HG02973 (cell line): ENCODE measurements around the gene PRPSAP2.
"Not testable (repeated sequence)": the region's sequence is repeated elsewhere in the genome, so short reads cannot be mapped to it uniquely, and the experiment has no call there.

ENCODE experiments used
- ATAC-seq: cut with Tn5 transposase; IDR thresholded peaks from one replicate; pipeline ENCODE4 v1.9.1; 2021; ENCODE audit warnings: moderate library complexity; ENCODE audit not compliant: unreplicated experiment

The PRPSAP2 gene

DNA sequence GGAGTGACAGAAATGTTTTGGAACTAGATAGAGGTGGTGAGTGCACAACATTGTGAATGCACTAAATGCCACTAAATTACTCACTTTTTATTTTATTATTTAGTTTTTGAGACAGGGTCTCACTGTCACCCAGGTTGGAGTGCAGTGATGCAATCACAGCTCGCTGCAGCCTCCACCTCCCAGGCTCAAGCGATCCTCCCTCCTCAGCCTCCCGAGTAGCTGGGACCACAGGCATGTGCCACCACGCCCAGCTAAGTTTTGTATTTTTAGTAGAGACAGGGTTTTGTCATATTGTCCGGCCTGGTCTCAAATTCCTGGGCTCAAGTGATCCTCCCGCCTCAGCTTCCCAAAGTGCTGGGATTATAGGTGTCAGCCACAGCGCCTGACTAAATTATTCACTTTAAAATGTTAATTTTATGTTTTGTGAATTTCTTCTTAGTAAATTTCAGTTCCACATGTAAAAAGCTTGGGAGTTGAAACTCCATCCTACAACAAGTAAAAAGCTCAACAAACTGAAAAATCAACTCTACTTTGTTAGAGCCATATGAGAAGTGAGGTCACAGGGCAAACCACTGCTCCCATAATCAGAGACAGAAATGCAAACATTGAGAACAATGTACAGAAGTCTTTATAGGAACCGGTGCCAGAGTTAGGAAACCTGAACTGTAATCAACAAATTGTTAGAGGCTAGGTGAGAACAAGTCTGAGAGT, 80.2 kb downstream of the PRPSAP2 start:
- ATAC-seq: no peak

GRCh38 chr17:18938692-18939023, 80.7 kb downstream of the PRPSAP2 start:
- no peak for ATAC-seq

DNA sequence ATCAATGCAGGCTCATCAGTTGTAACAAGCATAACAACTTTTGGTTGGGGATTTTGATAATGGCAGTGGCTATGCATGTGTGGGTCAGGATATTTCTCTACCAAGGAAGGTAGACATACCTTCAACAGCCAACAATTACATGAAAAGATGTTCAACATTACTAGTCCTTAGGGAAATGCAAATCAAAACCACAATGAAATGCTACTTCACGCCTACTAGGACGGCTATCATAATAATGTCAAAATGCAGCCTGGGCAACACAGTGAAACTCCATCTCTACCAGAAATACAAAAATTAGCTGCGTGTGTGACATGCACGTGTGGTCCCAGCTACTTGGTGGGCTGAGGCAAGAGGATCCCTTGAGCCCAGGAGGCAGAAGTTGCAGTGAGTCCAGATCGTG, 86.7 kb downstream of the PRPSAP2 start:
- ATAC-seq: no peak

GRCh38 chr17:18946536-18946935, 88.6 kb downstream of the PRPSAP2 start:
- ATAC-seq: no peak

GRCh38 chr17:18947866-18948265, 89.9 kb downstream of the PRPSAP2 start:
- no peak for ATAC-seq

DNA sequence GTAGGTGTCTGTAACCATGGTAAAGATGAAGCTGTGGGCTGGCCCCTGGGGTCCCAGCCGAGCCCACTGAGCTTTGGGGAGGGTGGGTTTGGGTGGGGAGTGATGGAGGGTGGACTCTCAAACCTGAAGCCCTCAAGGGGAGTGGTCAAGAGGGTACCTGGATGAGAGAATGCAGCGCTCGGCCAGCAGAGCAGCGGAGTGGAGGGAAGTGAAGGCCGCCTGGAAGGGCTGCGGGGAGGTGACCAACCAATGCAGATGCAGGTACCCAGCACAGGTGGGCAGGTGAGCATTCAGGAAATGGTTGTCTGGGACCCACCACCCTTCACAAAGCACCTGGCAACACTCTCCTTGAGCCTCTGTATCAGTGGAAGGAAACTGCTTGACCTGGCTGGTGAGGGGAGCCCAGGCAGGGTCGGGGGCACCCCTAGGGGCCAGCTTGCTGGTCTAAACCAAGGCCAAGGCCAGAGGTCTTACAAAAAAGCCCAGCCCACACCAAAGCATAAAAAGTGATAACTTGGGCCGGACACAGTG, 90.6 kb downstream of the PRPSAP2 start:
- no peak for ATAC-seq

DNA sequence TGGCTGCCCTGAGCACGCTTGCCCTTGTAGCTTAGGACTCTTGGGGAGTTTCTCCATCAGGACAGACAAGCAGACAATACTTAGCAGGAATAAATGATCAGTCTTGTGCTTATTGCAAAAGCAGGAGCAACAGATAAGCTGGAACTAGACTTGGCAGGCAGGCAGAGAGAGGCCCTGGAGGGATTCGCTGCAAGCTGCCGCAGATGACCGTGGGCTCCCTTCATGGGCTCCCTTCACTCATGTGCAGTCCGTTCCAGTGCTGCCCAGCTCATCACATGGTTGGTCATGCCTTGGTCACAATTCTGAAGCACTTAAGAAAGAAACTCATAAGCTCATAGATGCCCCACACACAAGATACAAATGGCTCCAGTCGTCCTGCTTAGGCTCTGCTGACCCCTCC, 91.6 kb downstream of the PRPSAP2 start:
- ATAC-seq: no peak

DNA sequence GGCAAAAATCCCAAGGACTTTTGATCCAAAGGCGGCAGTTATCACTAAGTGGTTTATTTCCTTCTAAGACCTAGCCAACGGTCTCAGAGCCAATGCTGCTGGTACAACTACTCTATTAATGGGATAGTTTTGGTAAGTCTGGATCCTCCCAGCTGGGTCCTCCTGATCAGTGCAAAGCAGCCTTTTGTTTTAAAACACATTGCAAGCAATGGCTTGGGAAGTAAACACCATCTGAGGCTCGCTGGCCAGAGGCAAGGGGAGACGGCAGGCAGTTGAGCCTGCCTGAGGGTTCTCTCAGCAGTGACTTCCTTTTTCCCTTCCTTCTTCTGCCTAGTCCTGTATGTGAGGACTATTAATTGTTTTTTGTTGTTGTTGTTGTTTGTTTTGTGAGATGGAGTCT, 92.4 kb downstream of the PRPSAP2 start:
- no peak for ATAC-seq

DNA sequence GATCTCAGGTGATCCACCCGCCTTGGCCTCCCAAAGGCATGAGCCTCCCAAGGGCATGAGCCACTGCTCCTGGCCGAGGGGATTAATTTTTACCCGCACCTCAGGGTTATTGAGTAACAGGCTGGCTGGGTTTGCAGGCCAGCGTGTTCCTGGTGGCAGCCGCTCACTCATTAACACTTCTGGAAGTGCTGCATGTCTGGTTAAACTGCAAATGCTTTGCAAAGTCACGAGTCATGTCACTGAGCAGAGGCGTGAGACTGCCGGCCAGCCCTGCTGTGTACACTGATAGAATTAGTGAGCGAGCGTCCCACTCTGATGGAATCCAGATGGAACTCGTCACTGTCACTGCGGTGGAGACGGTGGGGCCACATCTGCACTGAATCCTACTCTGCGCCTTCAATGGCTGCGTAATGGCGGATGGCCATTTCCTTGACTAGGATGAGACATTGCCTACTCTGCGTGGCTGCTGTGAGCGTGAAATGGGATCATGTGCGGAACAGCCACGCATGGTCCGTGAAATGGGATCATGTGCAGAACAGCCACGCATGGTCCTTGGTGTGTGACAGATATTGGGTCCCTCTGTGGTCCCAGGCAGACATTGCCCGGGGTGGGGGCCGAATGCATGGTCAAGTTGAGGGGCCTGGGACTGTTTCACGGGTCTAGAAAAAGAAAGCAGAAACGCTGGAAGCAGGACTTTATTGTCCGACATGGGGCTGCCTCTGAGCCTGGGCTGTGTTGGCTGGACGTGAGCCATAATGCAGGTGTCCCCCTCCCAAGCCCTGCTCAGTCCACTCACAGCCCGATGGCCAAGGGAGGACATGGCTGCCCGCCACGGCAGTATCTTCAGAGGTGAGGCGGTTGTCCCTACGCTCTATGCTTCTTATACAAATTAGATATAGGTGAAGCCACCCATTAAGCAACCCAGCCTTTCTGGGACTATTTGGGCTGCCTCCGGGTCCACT, 93.3 kb downstream of the PRPSAP2 start:
- ATAC-seq: no peak

DNA sequence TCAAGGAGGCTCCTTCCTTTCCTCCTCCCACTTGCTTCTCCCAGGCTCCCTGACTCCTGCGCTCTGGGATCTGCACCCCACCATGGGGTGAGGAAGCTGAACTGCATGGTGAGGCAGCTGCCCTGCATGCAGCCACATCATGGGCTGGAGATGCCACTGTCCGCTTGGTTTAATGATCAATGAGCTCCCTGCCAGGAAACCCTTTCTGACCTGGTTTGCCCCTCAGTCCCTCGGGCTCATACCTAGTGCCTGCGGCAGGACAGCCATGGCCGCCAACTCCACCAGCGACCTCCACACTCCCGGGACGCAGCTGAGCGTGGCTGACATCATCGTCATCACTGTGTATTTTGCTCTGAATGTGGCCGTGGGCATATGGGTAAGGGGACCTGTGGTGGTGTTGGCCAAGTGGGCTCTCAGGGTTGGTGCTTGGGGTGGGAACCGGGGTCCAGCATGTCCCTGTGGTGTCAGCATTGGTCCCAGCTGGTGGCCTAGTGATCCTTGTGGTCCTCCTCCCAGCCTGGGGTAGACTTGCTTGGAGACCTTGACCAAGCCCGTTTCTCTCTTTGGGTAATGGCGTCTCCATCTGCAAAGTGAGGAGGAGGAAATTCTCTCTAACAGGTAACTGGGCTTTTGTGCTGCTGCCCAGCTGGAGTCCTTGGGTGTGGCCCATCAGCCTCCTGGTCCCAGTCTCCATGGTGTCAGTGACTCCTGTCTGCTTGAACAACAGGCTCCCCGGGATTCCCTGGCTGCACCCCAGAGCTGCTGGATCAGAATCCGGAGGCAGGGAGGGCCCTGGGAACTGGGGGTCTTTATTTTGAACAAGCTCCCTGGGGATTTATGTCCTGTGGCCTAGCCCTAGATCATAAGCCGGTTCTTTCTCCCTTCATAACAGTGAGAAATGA, 94.3 kb downstream of the PRPSAP2 start, which contains the start of gene SLC5A10:
Gene SLC5A10 (plus strand): TSS at position 225 of the 902 bp plus-strand sequence. CDS start 41 bp downstream, at position 266.
- no peak for ATAC-seq

DNA sequence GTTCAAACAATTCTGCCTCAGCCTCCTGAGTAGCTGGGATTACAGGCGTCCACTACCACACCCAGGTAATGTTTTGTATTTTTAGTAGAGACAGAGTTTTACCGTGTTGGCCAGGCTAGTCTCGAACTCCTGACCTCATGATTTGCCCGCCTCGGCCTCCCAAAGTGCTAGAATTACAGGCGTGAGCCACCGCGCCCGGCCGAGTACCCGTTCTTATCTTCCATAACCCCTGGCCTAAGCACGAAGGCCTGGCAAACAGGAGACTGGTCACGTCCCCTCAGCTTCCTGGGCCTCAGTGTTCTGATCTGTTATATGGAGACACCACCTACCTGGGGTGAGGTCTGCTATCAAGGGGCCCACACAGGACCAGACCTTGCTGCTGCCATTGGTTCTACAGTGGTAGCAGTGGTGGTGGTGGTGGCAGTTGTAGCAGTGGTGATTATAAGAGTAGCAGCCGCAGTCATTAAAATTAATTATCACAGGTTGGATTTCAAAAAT, 95.3 kb downstream of the PRPSAP2 start:
- no peak for ATAC-seq

GRCh38 chr17:18954321-18954720, 96.4 kb downstream of the PRPSAP2 start:
- no peak for ATAC-seq

DNA sequence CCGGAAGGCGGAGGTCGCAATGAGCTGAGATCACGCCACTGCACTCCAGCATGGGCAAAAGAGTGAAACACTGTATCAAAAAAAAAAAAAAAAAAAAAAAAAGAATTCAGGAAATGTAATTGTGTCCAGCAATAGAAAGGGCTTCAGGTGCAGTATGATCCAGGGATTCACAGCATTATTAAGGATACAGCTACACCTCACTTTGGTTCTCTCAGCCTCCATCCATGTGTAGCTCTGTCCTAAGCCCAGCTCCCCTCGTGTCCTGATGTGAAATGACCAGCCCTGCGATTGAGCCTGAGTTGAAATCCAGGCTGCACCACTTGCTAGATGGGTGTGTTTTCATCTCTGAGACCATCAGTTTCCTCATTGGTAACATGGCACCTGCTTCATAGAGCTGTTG, 97.1 kb downstream of the PRPSAP2 start:
- no peak for ATAC-seq

GRCh38 chr17:18956021-18956420, 98.1 kb downstream of the PRPSAP2 start:
- ATAC-seq: not testable (repeated sequence)

- no peak for ATAC-seq
Measured at GRCh38 chr17:18956581-18956980, 98.7 kb downstream of the PRPSAP2 start.

GRCh38 chr17:18957831-18958230, 99.9 kb downstream of the PRPSAP2 start:
- ATAC-seq: no peak

DNA sequence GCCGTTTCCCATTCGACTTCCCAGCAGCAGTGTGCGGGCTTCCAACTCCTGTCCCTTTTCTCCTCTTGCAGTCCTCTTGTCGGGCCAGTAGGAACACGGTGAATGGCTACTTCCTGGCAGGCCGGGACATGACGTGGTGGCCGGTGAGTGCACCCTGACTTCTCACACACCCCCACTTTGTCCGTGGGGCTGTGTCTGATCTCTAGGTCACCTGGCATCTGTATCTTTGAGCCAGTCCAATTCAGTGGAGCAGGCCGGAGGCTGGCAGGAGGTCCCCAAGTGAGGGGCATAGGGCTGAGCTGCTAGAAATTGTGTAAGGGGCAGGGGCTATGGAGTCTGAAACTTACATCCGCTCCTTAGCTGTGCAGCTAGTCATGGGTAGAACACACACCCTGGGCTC, 100.7 kb downstream of the PRPSAP2 start:
- no peak for ATAC-seq

DNA sequence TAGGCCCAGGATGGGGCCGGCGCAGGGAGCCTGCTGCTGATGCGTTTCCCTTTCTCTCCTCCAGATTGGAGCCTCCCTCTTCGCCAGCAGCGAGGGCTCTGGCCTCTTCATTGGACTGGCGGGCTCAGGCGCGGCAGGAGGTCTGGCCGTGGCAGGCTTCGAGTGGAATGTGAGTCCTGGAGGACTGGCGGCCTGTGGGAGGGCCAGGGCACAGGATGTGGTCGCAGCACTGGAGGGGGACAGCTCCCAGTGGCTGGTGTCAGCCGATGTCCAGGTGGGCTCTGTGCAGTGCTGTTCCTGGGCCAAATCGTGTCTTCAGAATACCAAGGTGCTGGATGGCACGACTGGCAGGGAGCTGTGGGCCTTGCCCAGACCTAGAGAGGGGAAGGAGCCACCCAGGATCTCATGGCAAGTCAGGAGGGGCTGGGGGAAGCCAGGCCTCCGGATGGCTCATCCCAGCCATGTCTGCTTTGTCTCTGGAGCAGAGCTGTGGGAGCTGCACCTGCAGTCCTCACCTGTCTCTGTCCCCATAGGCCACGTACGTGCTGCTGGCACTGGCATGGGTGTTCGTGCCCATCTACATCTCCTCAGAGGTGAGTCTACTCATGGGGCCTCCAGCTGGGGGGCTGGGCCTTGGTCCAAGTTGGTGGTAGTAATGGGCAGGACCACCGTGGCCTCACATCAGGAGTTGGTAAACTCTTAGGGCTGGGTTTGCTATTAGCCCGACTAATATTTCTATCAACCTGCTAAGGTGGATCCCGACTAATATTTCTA, 101.3 kb downstream of the PRPSAP2 start:
- ATAC-seq: no peak

GRCh38 chr17:18959845-18960240, 101.9 kb downstream of the PRPSAP2 start:
- ATAC-seq: no peak

GRCh38 chr17:18960241-18960665, 102.3 kb downstream of the PRPSAP2 start:
- no peak for ATAC-seq
